ENCODE data around the gene TOMM6. TPM values are rescaled to one million over a fixed set of nuclear protein-coding genes. Genes with fewer than 3 reads are reported as not detected.
"Not testable (repeated sequence)": the region's sequence is repeated elsewhere in the genome, so short reads cannot be mapped to it uniquely, and the experiment has no call there.

Gene TOMM6
- total RNA-seq, 1 experiment from 2014 or later = 197 TPM

GRCh38 chr6:41763470-41763869, 24.0 kb upstream of the TOMM6 start:
- ChIA-PET POLR2A (ENCODE audit: low non-redundant PET) (no interaction called here), CTCF (no interaction called here)
- no peak overlapping the region for H3K27ac ChIP-seq (ENCODE audit: low read depth, low read length, poor library complexity, severe bottlenecking)
- no peaks in the 10 kb centered on the region for H3K27me3 ChIP-seq (replicated peaks; ENCODE audit: insufficient read depth, low read depth, low read length, poor library complexity)
- BruUV-seq (replicated peaks) = no TSS peak
- intact Hi-C loops (cut with micrococcal nuclease; ENCODE audit: unreplicated experiment) = no loop called here
- H3K4me3 ChIP-seq (ENCODE audit: low read depth, low read length, poor library complexity, severe bottlenecking) = no peak overlapping the region
- no peaks in the 10 kb centered on the region for H3K9me3 ChIP-seq (ENCODE audit: low read depth, low read length, poor library complexity, severe bottlenecking)
- peaks cover 5% of the 10 kb centered on the region for H3K4me1 ChIP-seq (ENCODE audit: insufficient read depth, low read length, poor library complexity, severe bottlenecking)
- TF ChIP-seq CTCF (conservative IDR thresholded peaks at IDR 0.05; ENCODE audit: low read depth, low read length) = no peak
- TF ChIP-seq EZH2 (IDR thresholded peaks at IDR 0.05; ENCODE audit: borderline replicate concordance, low read depth, low read length, poor library complexity, severe bottlenecking) = no peak
- DNase-seq (ENCODE audit: low spot score) = peak; percentile 48
- H3K36me3 ChIP-seq (ENCODE audit: insufficient read depth, low read length, poor library complexity, severe bottlenecking) = no peaks in the 10 kb centered on the region

GRCh38 chr6:41766043-41766664, 21.3 kb upstream of the TOMM6 start:
- intact Hi-C loops (cut with micrococcal nuclease; ENCODE audit: unreplicated experiment); H3K36me3 ChIP-seq (ENCODE audit: insufficient read depth, low read length, poor library complexity, severe bottlenecking); H3K27me3 ChIP-seq (replicated peaks; ENCODE audit: insufficient read depth, low read depth, low read length, poor library complexity); H3K27ac ChIP-seq (ENCODE audit: low read depth, low read length, poor library complexity, severe bottlenecking); DNase-seq (ENCODE audit: low spot score); BruUV-seq (replicated peaks); POLR2A ChIA-PET (ENCODE audit: low non-redundant PET); H3K4me1 ChIP-seq (ENCODE audit: insufficient read depth, low read length, poor library complexity, severe bottlenecking); H3K4me3 ChIP-seq (ENCODE audit: low read depth, low read length, poor library complexity, severe bottlenecking); H3K9me3 ChIP-seq (ENCODE audit: low read depth, low read length, poor library complexity, severe bottlenecking): not testable (repeated sequence)
- CTCF ChIA-PET = interaction anchor here (0.6 kb wide), 1 partner anchor 61 kb away, joined by 3 read pairs; no protein-coding TSS in a partner anchor

- no peak for DNase-seq (ENCODE audit: low spot score)
- Histone ChIP-seq H3K27ac (ENCODE audit: low read depth, low read length, poor library complexity, severe bottlenecking) (no peak overlapping the region), H3K36me3 (ENCODE audit: insufficient read depth, low read length, poor library complexity, severe bottlenecking) (no peaks in the 10 kb centered on the region), H3K9me3 (ENCODE audit: low read depth, low read length, poor library complexity, severe bottlenecking) (no peaks in the 10 kb centered on the region), H3K27me3 (replicated peaks; ENCODE audit: insufficient read depth, low read depth, low read length, poor library complexity) (no peaks in the 10 kb centered on the region), H3K4me1 (ENCODE audit: insufficient read depth, low read length, poor library complexity, severe bottlenecking) (peaks cover 5% of the 10 kb centered on the region), H3K4me3 (ENCODE audit: low read depth, low read length, poor library complexity, severe bottlenecking) (no peak overlapping the region)
- no TSS peak for BruUV-seq (replicated peaks)
- intact Hi-C loops (cut with micrococcal nuclease; ENCODE audit: unreplicated experiment) = no loop called here
- ChIA-PET POLR2A (ENCODE audit: low non-redundant PET) (interaction anchor here (0.6 kb wide), 1 partner anchor 33 kb away, joined by 6 read pairs; no protein-coding TSS in a partner anchor), CTCF (interaction anchor here (0.7 kb wide), 1 partner anchor 1251 kb away, joined by 3 read pairs; no protein-coding TSS in a partner anchor)
- TF ChIP-seq CTCF (conservative IDR thresholded peaks at IDR 0.05; ENCODE audit: low read depth, low read length) (no peak), EZH2 (IDR thresholded peaks at IDR 0.05; ENCODE audit: borderline replicate concordance, low read depth, low read length, poor library complexity, severe bottlenecking) (no peak)
These were observed 20.2 kb upstream of the TOMM6 start for GRCh38 chr6:41767112-41767833.

Measured in A673 (cell line).